Keratinocyte (primary cell): ENCODE data around the gene BCAS3. TPM values are rescaled to one million over a fixed set of nuclear protein-coding genes. Genes with fewer than 3 reads are reported as not detected.

Experiments used
- DNase-seq: peaks from one replicate; pipeline ENCODE4 v3.0.0-alpha.2; 2011; ENCODE audit warnings: low read depth, missing footprints, low spot score
- FAIRE-seq: peaks from 2 replicates; lab custom pipeline; 2011; peaks lifted over from hg19 to GRCh38; lab: Jason Lieb, UNC
- H2AFZ ChIP-seq: 2 replicates; pipeline ENCODE4 v1.6.0; 2012; ENCODE audit warnings: low read length, control low read depth, inconsistent platforms; ENCODE audit not compliant: control insufficient read depth
- H3K27ac ChIP-seq: 2 replicates; pipeline ENCODE4 v1.5.1; 2011; ENCODE audit warnings: low read length; ENCODE audit not compliant: control insufficient read depth, insufficient read depth
- H3K27me3 ChIP-seq: 3 replicates; pipeline ENCODE4 v1.6.0; 2011; ENCODE audit warnings: low read length; ENCODE audit not compliant: control insufficient read depth, insufficient read depth; ENCODE audit errors: extremely low read depth
- H3K36me3 ChIP-seq, 2 experiments: 2 replicates in 1 of 2; 3 replicates in 1 of 2; pipeline ENCODE4 v1.5.1; 2011; ENCODE audit warnings: low read length in 2 of 2, mild to moderate bottlenecking in 1 of 2; ENCODE audit not compliant: control insufficient read depth in 2 of 2, insufficient read depth in 2 of 2; ENCODE audit errors: extremely low read depth in 1 of 2
- H3K4me1 ChIP-seq: 3 replicates; pipeline ENCODE4 v1.5.1; 2011; ENCODE audit warnings: low read length; ENCODE audit not compliant: control insufficient read depth, insufficient read depth; ENCODE audit errors: extremely low read depth
- H3K4me2 ChIP-seq: 3 replicates; pipeline ENCODE4 v1.6.0; 2011; ENCODE audit warnings: low read depth, low read length; ENCODE audit not compliant: control insufficient read depth, insufficient read depth; ENCODE audit errors: extremely low read depth
- H3K4me3 ChIP-seq, 3 experiments: fragments of 200-600 bp in 1 of 3; sonication (generic) in 1 of 3; 2 replicates in 2 of 3; 3 replicates in 1 of 3; pipeline ENCODE4 v1.5.1; 2011 to 2016; ENCODE audit warnings: low read length in 3 of 3, mild to moderate bottlenecking in 3 of 3, control low read depth in 2 of 3, inconsistent platforms in 1 of 3, low read depth in 1 of 3, mixed read lengths in 1 of 3, mixed run types in 1 of 3, moderate library complexity in 1 of 3; ENCODE audit not compliant: control insufficient read depth in 2 of 3, insufficient read depth in 2 of 3; ENCODE audit errors: extremely low read depth in 1 of 3
- H3K79me2 ChIP-seq: 2 replicates; pipeline ENCODE4 v1.6.0; 2012; ENCODE audit warnings: low read length; ENCODE audit not compliant: control insufficient read depth, insufficient read depth
- H3K9ac ChIP-seq: 3 replicates; pipeline ENCODE4 v1.6.0; 2011; ENCODE audit warnings: low read length; ENCODE audit not compliant: control insufficient read depth, insufficient read depth; ENCODE audit errors: extremely low read depth
- H3K9me1 ChIP-seq: 3 replicates; pipeline ENCODE4 v1.6.0; 2011; ENCODE audit warnings: low read length; ENCODE audit not compliant: control insufficient read depth, insufficient read depth; ENCODE audit errors: extremely low read depth
- H3K9me3 ChIP-seq: 2 replicates; pipeline ENCODE4 v1.5.1; 2012; ENCODE audit warnings: low read depth, low read length; ENCODE audit not compliant: control insufficient read depth
- H4K20me1 ChIP-seq: 3 replicates; pipeline ENCODE4 v1.6.0; 2011; ENCODE audit warnings: low read length; ENCODE audit not compliant: control insufficient read depth, insufficient read depth; ENCODE audit errors: extremely low read depth
- CTCF ChIP-seq, 3 experiments: IDR thresholded peaks in 1 of 3; conservative IDR thresholded peaks in 1 of 3; optimal IDR thresholded peaks in 1 of 3; 2 replicates in 2 of 3; 3 replicates in 1 of 3; pipeline versions ENCODE3 to v1.5.1; 2011; ENCODE audit warnings: low read length in 3 of 3, mild to moderate bottlenecking in 3 of 3, moderate library complexity in 2 of 3, control low read depth in 1 of 3, inconsistent platforms in 1 of 3; ENCODE audit not compliant: insufficient read depth in 2 of 3; ENCODE audit errors: extremely low read depth in 1 of 3
- EZH2 ChIP-seq: IDR thresholded peaks from one replicate; pipeline ENCODE4 v1.6.1; 2012; ENCODE audit warnings: inconsistent platforms, mild to moderate bottlenecking, low read length, moderate library complexity
- dilution Hi-C: fragments of 300-500 bp; cut with MboI; formaldehyde crosslinking; loops from one replicate; pipeline ENCODE4 v1.7.0; 2020; ENCODE audit warnings: low sequenced_read_pairs; ENCODE audit not compliant: extremely low pct_ligation_motif_present
- polyA plus RNA-seq, 5 experiments: library from polyadenylated mRNA; depleted of rRNA in 3 of 5; stranded (reverse) in 3 of 5; stranded (forward) in 1 of 5; unstranded in 1 of 5; fragments of >200 nt; gene quantifications; 1 replicate in 1 of 5; 2 replicates in 3 of 5; 3 replicates in 1 of 5; pipeline versions ENCODE4 v1.2.1 to v1.2.3, GENCODE V29; 2011 to 2012; ENCODE audit warnings: missing spikeins in 2 of 5, low read depth in 1 of 5, low replicate concordance in 1 of 5

Gene BCAS3
- polyA plus RNA-seq, 1 donor (not counting 4 experiments of a cell fraction or from before 2014, with no cell fraction given) = 11.8 TPM

GRCh38 chr17:61009663-61010062 lies 332.0 kb downstream of the BCAS3 start:
- Histone ChIP-seq H3K9me1 (no peaks in the 10 kb centered on the region), H4K20me1 (no peaks in the 10 kb centered on the region), H3K79me2 (no peaks in the 10 kb centered on the region), H3K4me1 (no peaks in the 10 kb centered on the region), H3K9ac (no peak overlapping the region), H3K36me3 (no peaks in the 10 kb centered on the region), H2AFZ (no peak overlapping the region), H3K27ac (no peak overlapping the region), H3K9me3 (no peaks in the 10 kb centered on the region), H3K4me3 (no peak overlapping the region), H3K4me2 (no peak overlapping the region), H3K27me3 (no peaks in the 10 kb centered on the region)
- no peak for FAIRE-seq
- dilution Hi-C loops = no loop called here
- no peak for DNase-seq
- TF ChIP-seq CTCF (optimal IDR thresholded peaks at IDR 0.05 in 1 of 3, IDR thresholded peaks at IDR 0.05 in 1 of 3, conservative IDR thresholded peaks at IDR 0.05 in 1 of 3; ENCODE audit: extremely low read depth in 1 of 3, insufficient read depth in 2 of 3, low read length in 3 of 3) (no peak), EZH2 (no peak)

- H2AFZ ChIP-seq = no peak overlapping the region
- dilution Hi-C loops = no loop called here
These were observed 333.1 kb downstream of the BCAS3 start for GRCh38 chr17:61010661-61011170.

More at GRCh38 chr17:61010661-61011170, 333.1 kb downstream of the BCAS3 start:
- TF ChIP-seq CTCF (optimal IDR thresholded peaks at IDR 0.05 in 1 of 3, IDR thresholded peaks at IDR 0.05 in 1 of 3, conservative IDR thresholded peaks at IDR 0.05 in 1 of 3; ENCODE audit: extremely low read depth in 1 of 3, insufficient read depth in 2 of 3, low read length in 3 of 3) (no peak), EZH2 (no peak)
- H3K4me3 ChIP-seq = no peak overlapping the region
- H4K20me1 ChIP-seq = no peaks in the 10 kb centered on the region
- no peaks in the 10 kb centered on the region for H3K79me2 ChIP-seq
- DNase-seq (no peak), FAIRE-seq (no peak)
- H3K4me2 ChIP-seq = no peak overlapping the region
- H3K9ac ChIP-seq = no peak overlapping the region
- no peaks in the 10 kb centered on the region for H3K4me1 ChIP-seq
- H3K9me3 ChIP-seq = no peaks in the 10 kb centered on the region
- no peaks in the 10 kb centered on the region for H3K9me1 ChIP-seq
- no peaks in the 10 kb centered on the region for H3K27me3 ChIP-seq
- H3K27ac ChIP-seq = no peak overlapping the region
- H3K36me3 ChIP-seq = no peaks in the 10 kb centered on the region
